HG03159 (cell line): Measurements from ENCODE around the gene CITED4.
A peak's percentile ranks its signal among the peaks of the same experiment; 100 is the strongest.
"Not testable (repeated sequence)": the region's sequence is repeated elsewhere in the genome, so short reads cannot be mapped to it uniquely, and the experiment has no call there.

Source experiments
- ATAC-seq: cut with Tn5 transposase; IDR thresholded peaks from one replicate; pipeline ENCODE4 v1.9.1; 2021; ENCODE audit warnings: mild to moderate bottlenecking, moderate library complexity; ENCODE audit not compliant: unreplicated experiment

The CITED4 gene

DNA sequence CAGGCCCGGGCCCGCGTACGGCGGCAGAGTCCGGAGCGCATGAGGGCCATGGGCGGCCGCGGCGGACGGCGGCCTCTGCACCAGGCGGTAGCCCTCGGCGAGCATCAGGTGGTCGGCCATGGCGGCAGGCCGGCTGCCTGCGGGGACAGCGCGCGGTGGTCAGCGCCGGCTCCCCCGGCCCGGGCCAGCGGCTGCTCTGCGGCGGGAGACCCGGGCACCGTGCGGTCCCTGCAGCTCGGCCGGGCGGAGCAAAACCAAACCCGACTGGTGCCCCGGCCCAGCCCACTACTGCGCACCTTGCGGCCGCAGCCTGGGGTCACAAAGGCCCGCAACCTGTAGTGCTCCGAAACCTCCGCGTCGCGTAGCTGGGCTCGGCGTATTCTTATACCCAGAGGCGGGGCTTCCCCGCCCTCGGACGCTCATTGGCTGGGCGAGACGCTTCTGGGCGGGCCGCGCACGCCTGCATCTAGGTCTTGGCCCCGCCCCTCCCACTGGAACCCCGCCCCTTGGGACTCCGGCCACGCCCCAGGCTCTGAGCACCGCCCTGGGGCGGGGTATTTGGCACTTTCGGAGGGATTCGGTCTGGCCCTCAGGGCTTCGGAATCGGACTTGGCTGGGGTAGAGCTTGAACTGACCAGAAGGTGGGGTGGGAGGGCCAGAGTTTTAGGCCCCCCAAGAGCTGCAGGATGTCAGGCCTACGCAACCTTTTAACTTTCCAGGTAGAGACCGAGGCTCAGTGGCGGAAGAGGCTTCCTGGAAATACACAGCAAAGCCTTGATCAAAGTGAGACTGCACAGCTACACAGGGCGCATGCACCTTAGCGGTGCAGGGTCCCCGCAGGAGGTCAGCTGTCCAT is at the start of gene CITED4:
Gene CITED4, minus strand, starts transcription at position 356 of the 856 bp plus-strand sequence. Its CDS starts 236 bp downstream, at position 120.
- ATAC-seq, result peak; percentile 93

GRCh38 chr1:40911105-40911504 is 48.9 kb upstream of the CITED4 start:
- ATAC-seq, result no peak

DNA sequence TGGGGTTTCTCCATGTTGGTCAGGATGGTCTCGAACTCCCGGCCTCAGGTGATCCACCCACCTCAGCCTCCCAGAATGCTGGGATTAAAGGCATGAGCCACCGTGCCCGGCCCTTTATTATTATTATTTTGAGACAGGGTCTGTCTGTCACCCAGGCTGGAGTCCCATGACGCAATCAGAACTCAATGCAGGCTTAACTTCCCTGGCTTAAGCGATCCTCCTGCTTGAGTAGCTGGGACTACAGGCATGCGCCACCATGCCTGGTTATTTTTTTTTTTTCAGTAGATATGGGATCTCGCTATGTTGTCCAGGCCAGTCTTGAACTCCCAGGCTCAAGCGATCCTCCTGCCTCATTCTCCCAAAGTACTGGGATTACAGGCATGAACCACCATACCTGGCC is 47.1 kb upstream of the CITED4 start:
- no peak for ATAC-seq

DNA sequence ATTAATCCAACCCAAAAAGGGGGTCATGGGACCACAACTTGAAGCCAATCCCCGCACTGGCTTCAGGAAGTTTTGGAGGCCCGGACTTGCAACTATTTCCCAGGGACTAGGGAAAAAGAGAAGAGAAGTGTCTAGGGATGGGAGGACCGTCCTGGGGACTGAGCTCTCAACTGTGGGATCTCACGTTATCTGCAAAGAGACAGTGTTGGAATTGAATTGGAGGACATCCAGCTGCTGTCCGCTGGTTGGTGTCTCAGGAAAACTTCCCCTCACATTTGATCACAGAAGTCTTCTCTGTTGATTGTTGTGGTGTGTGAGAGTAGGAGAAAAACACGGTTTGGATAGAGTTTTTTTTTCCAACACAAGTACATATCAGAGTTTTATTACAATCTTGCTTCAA is 46.2 kb upstream of the CITED4 start:
- no peak for ATAC-seq

DNA sequence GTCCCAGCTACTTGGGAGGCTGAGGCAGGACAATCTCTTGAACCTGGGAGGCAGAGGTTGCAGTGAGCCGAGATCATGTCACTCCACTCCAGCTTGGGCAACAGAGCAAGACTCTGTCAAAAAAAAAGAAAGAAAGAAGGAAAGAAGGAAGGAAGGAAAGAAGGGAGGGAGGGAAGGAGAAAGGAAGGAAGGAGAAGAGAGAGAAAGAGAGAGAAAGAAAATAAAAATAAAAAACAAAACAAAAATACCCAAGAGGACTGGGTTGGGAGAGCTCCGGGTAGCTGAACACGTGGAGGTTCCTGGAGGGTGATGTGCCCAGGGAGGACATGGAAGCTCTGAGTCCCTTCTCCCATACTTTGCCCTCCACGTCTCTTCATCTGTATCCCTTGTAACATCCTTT is 45.7 kb upstream of the CITED4 start:
- no peak for ATAC-seq

GRCh38 chr1:40906781-40907400 is 44.7 kb upstream of the CITED4 start:
- ATAC-seq, result no peak

DNA sequence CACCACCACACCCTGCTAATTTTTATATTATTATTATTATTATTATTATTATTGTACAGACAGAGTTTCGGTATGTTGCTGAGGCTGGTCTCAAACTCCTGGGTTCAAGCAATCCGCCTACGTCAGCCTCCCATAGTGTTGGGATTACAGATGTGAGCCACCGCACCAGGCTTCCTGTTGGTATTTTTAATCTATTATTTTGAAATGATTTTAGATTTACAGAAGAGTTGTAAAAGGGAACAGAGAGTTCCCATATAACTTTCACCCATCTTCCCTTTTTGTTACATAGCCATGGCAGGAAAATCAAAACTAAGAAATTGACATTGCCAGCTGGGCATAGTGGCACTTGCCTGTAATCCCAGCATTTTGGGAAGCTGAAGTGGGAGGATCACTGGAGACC is 42.9 kb upstream of the CITED4 start:
- ATAC-seq, result no peak

GRCh38 chr1:40903106-40903505 is 40.9 kb upstream of the CITED4 start:
- ATAC-seq, result no peak

- no peak for ATAC-seq
Measured at GRCh38 chr1:40901886-40902852, 40.0 kb upstream of the CITED4 start.

- no peak for ATAC-seq
Measured at GRCh38 chr1:40899230-40899870, 37.2 kb upstream of the CITED4 start.

DNA sequence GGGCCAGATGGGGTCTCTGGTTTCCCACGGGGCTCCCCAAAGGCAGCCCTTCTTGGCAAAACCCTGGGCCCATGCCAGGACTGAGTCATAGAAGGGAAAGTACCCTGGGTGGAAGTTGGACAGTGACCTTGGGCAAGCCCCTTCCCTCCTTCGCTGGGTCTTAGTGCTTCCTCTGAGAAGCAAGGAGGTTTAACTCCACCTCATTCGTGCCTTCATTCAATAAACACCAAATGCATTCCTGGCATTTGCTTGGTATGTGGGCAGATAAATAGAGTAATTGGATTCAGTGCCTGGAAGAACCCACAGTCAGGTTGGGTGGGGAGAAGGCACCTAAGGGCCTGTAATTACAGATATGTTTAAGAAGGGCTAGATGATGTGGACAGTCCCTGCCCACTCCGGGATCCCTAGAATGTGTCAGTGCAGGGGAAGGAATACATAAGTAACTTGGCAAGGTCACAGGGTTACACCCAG is 36.3 kb upstream of the CITED4 start:
- no peak for ATAC-seq

DNA sequence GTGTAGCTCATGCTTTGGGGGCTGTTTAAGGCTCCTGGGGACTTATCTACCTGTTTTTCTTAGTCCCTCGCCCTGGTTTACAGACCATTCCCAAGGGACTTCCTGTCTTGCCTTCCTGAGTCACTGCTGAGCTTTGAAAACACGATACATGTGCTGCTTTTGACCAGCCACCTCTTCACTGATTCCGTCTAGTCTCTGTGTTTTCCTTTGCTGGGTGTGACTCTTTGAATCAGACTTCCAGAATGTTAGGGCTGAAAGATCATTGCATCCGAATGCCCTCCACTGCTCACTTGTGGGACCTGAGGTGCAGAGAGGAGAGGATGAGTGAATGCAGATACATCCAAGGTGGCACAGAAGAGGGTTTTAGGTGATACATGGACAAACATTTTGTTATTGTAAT is 35.4 kb upstream of the CITED4 start:
- ATAC-seq, result no peak

- ATAC-seq, result no peak
Measured at GRCh38 chr1:40896482-40896881, 34.3 kb upstream of the CITED4 start.

DNA sequence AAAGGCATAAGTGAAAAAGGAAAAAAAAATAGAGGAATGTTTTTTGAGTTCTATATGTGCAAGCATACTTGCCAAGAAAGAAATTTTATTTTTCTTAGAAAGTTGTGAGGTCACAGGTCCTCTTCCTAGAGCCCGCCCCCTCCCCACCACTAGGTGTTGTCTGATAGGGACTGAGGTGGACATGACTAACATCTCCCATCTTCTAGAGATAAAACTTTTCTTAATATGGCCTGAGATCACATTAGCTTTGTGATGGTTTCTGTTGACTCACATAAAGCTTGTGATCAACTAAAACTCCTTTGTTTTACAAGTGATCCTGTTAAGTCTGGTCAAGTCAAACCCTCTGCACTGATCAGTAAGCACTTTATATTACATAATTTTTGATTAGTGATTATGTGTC is 33.4 kb upstream of the CITED4 start:
- no peak for ATAC-seq

- ATAC-seq, result not testable (repeated sequence)
Measured at GRCh38 chr1:40894858-40895257, 32.7 kb upstream of the CITED4 start.

DNA sequence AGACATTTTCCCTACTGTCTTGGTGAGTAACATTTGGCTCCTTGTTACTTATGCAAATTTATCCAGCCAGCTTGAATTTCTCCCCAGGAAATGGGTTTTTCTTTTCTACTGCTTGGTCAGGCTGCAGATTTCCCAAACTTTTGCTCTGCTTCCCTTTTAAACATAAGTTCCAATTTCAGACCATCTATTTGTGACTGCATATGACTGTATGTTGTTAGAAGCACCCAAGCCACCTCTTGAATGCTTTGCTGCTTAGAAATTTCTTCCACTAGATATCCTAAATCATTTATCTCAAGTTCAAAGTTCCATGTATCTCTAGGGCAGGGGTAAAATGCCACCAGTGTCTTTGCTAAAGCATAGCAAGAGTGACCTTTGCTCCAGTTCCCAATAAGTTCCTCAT is 32.3 kb upstream of the CITED4 start:
- ATAC-seq, result no peak

DNA sequence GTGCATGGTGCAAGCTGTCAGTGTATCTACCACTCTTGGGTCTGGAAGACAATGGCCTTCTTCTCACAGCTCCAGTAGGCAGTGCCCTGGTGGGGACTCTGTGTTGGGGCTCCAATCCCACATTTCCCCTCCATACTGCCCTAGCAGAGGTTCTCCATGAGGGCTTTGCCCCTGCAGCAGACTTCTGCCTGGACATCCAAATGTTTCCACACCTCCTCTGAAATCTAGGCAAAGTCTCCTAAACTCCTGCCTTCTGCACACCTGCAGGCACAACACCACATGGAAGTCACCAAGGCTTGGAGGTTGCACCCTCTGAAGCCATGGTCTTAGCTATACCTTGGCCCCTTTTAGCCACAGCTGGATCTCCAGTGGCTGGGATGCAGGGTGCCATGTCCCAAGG is 31.8 kb upstream of the CITED4 start:
- ATAC-seq, result no peak

DNA sequence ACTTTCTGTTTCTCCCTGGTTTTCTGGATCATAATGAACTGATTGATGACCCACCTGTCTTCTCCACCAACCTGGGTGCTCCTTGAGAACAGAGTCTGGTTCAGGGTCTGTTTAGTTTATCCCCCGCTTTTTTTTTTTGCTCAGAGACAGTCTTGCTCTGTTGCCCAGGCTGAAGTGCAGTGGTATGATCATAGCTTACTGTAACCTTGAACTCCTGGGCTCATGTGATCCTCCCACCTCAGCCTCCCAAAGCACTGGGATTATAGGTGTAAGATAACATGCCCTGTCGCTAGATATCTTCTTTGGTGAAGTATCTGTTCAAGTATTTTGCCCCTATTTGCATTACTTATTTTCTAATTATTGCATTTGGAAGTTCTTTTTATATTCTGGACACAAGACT is 30.2 kb upstream of the CITED4 start:
- no peak for ATAC-seq

- ATAC-seq, result no peak
Measured at GRCh38 chr1:40890771-40891170, 28.6 kb upstream of the CITED4 start.

DNA sequence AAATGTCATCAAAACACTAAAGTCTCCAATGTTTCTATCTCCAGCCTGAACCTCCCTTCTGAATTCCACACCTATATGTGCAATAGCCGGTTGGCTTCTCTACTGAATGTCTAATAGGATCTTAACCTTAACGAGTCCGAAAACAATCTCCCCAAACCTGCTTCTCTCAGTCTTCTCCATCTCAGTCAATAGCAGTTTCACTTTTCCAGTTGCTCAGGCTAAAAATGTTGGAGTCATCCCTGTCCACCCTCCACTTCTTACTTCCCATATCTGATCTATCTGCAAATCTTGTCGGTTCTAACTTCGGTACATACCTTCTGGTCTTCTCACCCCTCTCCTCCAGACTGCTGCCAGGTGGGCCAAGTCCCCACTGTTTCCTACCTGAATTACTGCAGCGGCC is 25.5 kb upstream of the CITED4 start:
- no peak for ATAC-seq

DNA sequence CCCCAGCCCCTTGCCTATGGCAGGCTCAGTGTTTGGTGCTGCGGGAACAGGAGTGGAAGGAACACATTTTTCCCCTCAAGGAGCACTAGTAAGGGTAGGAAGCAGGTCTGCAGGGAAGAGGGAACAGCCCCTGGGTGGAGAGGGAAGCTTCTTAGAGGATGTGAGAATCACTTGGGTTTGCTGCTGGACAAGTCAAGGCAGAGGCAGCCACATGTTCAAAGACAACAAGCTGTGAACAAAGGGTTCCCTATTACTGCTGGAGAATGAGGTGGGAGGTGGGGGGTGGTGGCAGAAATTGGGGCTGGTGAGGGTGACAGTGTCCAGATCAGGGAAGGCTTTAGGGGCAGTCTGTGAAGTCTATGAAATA is 24.8 kb upstream of the CITED4 start:
- ATAC-seq, result no peak
